HG02852 (cell line): ENCODE data around the gene ELL2.

Experiments
- ATAC-seq: cut with Tn5 transposase; IDR thresholded peaks from one replicate; pipeline ENCODE4 v1.9.1; 2021; ENCODE audit warnings: mild to moderate bottlenecking, moderate library complexity; ENCODE audit not compliant: unreplicated experiment

Gene ELL2

DNA sequence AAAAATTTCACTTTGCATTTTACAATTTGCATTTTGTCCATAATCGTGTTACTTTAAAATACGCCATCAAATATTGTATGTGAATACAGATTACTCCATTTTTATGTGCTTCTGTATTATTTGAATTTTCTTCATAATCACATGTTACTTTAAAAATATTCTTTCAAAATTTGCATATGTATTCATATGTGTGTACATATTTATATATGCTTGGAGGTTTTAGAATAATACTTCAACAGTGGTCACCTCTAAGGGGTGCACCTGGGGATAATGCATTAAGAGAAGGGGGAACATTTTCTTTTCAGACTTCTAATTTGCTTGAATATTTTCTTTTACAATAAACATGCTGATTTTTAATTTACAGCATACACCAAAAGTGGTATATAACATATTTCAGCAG lies 21.9 kb upstream of the ELL2 start:
- ATAC-seq, result no peak

DNA sequence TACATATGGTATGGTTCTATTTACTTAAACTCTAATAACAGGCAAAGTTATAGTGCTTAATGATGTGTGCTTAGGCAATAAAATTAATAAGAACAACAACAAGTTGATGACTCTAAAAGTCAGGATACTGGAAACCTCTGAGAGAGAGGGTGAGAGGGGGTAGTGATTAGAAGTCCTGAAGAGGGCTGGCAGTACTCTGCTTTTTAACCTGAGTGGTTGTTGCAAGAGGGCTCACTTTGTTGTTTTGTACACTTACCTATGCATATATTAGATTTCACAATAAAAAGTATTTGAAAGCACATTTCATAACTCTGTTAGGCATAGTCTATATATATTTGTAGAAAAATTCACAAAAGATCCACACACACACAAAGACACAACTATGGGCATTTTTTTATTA lies 21.4 kb upstream of the ELL2 start:
- ATAC-seq, result no peak

DNA sequence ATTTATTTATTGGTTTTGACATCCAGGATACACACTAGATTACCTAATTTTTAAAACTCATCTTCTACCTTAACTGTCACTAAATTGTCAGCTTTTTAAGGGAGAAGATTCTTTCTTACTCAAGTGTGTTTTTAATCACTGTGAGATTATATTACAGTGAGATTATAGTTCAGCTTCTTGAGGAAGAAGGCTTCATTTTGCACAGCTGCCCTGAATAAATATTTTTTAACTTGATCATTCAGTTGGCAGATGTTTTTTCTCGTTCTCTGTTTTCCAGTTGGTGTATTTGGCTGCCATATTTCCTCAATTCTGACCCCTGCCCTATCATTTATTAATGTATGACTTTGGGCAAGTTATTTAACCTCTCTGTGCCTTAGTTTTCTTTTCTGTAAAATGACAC lies 15.0 kb upstream of the ELL2 start:
- ATAC-seq, result no peak

DNA sequence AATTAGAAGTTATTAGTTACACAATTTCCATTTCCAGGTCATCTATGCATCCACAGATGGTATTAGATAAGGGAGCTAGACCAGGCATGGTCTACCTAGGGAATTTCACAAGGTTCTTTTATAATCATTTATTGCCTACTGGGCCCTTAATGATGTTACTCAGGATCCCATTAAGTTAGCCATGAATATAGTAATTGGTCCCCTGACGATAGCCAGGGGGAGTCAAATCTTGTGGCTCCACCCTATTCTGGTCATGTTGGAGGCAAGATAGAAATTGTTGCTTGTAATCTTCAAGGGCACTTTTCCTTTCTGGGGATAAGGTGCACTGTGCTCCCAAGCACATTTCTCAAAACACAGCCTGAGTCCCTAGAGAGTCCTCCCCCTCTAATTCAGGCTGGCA lies 14.1 kb upstream of the ELL2 start:
- no peak for ATAC-seq

DNA sequence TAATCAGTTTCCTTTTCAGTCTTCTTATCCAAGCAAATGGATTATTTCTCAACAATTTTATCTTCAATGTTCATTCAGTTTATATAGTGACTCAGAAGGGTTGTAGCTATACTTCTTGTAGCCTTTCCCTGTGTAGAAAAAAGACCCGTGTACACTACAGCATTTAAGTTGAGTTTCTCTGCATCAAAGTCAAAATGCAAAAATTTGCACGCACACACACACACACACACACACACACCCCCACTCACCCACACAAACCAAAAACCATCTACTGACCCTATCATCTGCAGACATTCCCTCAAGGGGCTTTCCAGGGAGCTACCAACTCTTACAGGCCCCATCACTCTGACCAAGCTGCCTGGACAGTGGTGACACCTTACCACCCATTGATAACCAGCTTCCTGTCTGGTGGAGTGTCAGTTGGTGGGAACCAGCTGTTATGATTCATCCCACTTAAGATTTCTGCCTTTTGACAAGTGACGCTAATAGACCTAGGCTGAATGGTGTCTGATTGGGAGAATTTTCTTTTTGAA lies 12.2 kb upstream of the ELL2 start:
- peak; percentile 94 for ATAC-seq

DNA sequence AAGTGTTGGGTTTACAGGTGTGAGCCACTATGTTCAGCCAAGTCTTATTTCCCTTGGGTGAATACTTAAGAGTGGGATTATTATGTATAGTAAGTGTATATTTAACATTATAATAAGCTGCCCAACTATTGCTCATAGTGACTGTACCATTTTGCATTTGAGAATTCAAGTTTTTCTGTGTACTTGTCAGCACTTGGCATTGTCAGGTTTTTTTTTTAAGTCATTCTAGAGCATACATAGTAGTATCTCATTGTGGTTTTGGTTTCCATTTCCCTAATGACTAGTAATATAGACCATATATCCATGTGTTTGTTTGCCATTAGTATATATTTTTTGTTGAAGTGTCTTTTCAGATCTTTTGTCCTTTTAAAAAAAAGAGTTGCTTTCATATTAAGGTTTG lies 10.5 kb upstream of the ELL2 start:
- no peak for ATAC-seq

DNA sequence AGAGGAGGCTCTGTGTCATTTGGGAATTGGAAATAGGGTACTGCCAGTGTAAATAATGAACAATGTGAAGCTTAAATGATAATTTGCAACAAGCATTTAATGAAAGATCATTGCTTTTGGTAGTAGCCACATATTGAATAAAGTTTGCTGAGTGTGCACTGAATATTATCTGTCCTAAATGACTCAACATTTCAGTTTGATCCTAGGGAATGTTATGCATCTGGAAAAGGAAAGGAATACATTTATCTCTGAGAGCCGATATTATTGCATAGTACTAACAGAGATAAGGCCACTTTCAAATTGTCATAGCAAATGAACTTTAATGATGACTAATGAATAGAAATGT lies 8.7 kb upstream of the ELL2 start:
- no peak for ATAC-seq

DNA sequence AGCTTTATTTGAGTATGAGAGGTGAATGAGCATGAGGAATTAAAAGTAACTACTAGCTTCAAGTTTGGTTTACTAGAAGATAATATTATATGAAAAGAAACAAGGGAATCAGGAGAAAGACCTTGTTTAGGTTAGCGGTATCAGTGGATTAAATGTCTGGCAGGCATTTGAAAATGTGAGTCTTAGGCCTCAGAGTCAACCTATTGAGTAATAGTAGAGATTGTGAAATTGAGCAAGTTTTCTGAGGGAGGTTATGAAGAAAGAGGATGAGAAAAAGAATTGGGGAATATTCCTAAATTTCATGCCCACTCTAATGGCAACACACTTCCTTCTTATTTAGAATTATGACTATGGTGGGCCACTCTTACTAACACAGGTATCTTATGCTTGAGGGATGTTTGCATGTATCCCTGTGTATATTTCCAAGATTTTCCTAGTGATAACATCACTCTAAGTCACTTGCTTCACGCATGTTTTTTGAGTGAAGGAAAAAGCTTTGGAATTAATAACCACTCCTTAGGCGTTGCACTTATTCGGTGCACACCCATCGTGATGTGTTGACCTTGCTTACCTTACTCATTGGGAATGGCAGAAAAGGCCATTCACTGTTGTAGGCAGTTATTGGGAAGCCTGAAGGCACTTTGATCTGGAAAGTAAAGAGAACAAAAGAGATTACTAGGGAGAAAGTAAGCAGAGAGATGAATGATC lies 8.2 kb upstream of the ELL2 start:
- ATAC-seq, result no peak

DNA sequence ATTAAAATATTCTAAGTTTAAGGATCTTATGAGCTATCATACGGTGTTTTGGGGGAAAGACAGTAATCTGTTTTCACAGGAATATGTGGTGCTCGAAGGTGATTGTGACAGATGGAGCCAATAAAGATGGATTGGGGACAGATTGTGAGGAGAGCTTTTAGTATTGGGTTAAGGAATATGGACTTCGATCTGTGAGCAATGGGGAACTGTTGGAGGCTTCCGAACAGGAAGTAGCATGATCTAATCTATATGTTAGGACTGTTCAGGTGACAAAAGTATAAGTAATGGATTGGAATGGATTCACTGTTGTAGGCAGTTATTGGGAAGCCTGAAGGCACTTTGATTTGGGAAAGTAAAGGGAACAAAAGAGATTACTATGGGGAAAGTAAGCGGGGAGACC lies 7.4 kb upstream of the ELL2 start:
- ATAC-seq, result no peak

DNA sequence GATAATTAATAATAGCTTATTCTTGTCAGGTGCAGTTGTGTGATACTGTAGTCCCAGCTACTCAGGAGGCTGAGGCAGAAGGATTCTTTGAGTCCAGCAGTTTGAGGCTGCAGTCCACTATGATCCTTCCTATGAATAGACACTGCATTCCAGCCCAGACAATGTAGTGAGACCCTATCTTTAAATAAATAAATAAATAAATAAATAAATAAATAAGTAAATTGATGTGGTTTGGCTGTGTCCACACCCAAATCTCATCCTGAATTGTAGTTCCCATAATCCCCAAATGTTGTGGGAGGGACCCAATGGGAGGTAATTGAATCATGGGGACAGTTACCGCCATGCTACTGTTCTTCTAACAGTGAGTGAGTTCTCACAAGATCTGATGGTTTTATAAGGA lies 5.6 kb upstream of the ELL2 start:
- no peak for ATAC-seq

DNA sequence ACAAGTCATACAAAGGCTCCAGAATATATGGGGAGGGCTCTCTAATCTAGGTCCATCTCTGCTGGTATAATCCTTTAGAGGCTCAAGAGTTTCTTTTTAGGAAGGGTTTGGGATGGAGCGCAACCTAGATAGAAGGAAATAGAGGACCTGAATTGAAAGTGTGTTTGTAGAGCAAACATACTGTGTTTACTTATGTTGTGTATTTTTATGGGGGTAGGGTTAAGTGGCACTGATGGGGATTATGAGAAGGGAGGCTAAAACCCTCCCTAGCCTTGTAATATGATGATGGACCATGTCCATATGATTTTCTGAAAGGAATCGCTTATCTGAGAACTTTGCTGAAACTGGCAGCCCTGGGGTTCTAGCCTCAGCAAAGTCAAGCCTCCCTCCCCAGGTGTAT lies 4.4 kb upstream of the ELL2 start:
- no peak for ATAC-seq

DNA sequence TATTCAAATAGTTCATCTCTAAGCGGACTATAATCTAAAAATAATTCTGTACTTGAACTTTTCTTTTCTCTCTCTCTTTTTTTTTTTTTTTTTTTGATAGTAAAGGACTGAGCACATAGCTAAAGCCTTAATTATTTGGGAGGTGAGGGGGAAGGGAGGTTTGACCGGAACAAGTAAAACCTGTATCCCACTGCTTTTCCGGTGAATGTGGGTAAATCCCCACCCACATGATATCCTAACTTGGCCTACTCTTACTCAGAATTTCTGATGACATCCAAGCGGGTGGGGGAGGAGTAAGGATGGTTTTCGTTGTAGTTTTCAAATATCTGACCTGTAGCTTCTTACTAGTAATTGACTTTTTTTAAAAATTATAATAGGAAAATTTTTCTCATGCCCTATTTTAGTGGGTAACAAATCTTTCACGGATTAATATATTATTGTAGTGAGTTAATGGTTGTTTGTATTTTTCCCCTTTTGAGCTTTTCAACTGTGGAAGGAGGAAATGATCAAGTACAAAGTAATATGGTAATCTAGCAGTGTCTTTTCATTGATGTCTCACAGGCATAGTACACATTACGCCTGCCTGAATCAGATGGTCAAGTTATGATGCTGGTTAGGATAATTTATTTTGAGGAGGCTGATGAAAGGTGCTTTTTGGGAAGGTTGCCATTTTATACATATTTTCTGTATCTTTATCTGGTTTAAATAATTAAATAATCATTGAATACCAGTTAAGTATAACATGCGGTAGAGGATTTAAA lies 2.2 kb upstream of the ELL2 start:
- ATAC-seq, result no peak

DNA sequence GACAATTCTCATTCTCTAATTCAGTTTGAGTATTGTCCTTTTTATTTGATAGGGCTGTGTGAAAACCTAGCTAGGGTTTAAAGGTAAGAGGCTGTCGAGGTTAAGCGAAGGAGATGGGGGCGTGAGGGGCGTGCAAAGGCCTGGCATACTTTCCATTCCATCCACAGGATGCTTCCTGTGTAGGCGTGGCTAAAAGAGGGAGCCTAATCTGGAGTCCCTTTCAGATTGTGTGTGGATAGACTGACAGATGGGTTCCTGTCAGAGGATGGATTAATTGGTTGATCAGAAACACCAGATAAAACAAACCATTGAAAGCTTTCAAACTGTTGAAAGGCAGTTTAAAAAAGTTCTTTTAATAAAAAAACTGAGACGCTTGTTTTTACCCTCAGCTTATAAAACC lies 1.1 kb upstream of the ELL2 start:
- ATAC-seq, result no peak

DNA sequence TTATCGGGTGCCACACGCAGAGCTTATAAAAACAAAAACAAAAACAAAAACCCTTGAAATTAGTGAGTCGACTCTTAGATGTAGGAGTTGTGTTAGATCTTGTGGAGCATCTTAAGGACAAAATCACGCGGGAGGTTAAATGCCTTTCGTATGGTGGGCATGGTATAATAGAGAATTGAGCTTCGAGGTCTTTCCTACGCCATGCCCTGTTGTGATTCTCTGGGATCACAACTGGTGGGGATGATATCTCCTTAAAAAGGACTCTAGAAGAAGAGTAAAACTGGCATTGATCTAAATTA lies 773 bp upstream of the ELL2 start:
- no peak for ATAC-seq

DNA sequence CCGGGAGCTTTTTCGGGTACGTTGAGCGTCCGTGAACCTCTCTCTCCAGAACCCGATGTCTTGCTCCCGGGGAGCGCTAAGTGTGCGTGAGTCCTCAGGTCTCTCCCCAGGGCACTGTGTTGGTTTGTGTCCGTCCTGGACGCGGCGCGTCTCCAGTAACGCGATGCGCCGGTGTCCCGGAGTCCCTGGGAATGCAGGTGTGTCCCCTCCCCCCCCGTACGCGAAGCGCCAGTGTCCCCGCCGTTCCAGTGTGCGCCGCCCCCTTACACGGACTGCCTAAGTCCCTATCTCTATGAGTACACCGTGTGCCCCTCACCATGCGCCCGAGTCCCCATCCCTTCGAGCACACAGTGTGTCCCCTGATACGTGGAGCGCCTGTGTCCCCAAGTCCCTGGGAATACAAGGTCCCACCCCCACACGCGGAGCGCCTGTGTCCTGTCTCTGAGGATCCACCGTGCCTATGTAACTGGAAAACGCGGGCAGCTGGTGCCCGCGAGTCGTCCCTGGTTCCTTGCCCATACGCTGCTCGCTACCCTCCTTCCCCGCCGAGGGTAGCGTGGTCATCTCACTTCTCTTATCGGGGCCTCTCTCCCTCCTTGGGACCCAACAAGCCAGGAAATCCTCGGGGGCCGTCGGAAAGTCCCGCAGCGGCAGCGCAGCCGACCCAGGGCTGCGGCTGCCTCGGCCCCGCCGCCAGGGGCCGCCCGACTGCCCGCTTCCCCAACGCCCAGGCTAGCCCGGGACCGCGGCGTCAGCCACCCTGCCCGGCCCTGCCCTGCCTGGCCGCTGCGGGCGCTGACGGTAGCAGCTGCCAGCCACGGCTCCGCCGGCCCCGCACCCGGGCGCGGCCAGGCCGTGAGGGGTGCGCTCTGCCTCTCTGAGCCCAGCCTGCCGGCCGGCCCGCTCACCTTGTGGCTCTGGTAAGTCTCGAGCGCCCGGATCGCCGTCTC lies 709 bp downstream of the ELL2 start:
- ATAC-seq, result peak; percentile 57

DNA sequence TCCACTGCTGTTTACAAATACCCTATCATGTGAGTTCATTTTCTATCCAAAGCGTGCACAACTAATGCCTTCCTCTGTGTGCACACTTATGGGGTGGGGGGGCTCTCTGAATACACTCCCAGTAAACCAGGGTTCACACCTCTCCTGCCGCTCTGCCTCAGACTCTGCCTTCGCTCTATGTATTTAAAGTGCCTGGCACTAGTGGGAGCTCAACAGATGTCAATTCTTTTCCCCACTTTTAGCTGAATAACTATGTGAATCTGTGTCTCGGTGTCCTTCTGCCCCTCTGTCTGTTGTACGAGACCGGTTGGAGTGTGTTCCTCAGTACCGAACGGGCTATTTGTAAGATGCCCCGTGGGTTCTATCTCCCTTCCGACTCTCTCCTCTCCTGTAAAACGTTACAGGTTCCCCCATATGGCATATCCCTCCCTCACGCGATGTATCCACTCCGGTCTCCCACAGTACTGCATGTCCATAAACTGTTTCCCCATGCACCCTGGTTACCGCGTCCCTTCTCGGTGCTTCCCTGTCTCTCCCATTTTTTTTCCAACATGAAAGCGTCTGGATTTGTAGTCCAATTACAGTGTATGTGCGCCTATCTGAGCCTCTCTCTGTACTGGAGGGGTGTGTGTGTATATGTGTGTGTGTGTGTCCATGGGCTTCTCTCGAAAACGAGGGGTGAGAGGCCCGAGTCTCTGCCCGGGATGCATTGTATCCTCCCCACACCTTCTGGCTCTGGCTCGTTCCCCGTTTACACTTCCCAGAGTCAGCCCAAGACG lies 1.6 kb downstream of the ELL2 start:
- no peak for ATAC-seq

DNA sequence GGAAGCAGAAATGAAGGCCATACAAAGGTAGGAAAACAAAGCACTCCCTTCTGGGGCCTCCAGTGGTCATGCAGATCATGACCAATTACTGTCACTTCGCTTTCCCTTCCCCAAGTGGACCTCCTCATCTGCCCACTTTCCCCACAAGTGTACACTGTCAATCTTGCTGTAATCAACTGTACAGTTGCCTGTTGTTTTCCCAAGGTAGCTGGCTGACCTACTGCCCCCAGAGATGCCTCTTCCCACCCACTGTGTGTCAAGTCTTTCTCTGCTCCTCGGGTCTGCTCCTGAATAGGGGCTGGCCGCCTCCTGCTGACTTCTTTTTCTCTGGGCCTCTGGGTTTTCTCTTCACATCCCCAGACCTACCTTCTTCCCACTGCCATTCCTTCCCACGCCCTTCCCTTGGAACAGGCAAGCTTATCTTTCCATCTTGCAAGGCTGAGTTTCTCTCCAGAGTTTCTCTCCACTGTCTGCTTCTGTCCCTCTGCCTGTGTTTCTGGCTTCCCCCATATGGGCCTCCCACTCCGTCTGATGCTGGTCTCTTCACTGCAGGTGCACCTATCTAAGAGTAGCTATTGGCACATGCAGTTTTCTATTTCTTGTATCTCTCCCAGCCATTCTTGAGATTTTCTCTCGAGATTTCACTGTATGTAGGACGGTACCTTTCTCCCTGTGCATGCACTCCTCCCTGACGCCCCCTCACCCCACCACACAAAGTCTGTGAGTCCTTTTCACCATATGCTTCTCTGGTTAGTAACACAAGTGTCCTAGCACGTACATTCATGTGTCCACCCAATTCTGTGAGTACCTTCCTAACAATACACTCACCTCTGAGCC lies 2.4 kb downstream of the ELL2 start:
- ATAC-seq, result no peak

DNA sequence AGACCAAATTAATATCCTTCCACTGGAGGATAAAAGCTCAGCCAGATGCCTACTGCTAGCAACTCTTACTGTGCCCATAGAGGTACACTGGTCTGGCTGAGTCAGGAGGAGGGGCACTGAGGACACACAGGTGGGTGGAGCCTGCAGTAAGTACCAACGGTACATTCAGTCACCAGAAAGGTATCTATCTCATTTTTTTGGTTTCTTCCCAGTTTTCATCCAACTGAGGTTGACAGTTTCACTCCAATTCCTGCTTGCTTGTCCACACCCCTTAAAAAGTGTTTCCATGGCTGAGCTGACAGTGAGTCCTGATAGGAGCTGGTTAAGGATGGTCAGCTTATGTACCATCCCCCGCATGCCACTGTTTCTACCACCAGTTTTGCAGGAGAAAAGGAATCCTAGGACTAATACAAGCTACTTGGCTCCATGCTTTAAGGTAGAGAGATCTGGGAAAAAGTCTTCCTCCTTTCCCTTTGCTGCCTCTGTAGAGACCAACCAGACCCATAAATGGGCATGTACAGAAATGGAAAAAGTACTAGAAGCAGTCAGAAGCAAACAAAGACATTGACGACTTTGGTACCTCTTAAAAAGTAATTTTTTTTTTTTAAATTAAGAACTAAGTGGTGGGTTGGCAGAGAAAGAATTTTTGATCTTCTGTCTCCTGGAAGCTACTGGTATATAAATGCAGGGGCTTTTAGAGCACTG lies 3.2 kb downstream of the ELL2 start:
- no peak for ATAC-seq

DNA sequence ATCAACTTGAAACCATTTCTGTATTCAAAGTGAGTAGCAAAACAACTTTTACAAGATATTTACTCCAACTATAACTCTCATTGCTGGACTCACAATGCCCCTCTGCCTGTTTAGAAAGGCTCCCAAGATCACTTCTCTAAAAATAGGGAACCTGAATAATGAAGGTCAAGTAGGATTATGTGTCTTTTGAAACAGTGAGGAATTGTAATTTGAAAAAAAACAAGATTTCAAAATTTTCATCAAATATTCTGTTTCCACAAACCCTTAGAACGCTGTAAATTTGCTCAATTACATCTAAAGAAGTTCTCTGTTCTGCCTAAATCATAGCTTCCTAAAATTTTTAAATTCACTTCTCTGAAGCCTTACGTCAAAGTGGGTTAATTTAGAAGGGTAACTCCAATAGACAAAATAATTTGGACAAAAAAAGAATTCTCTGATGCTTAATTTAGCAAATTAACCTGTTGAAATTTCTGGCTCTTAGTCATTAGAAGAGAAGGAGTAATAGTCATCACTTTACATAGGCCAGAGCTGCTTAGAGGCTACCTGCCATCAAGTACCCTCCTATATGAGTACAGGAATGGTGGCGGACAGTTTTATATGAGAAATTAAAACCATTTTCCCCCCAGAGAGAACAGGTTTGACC lies 4.0 kb downstream of the ELL2 start:
- ATAC-seq, result no peak
